ENCODE measurements around the gene BICC1. TPM values are rescaled to one million over a fixed set of nuclear protein-coding genes. Genes with fewer than 3 reads are reported as not detected.

The BICC1 gene
- total and polyA plus RNA-seq, 2 donors (not counting 3 experiments of a cell fraction or from before 2014, with no cell fraction given) = 0.06 to 0.29 TPM

- Histone ChIP-seq H3K9ac (replicated peaks; ENCODE audit: extremely low read depth, insufficient read depth, low read length) (no peak overlapping the region), H3K27me3 (ENCODE audit: control insufficient read depth in 2 of 2, insufficient read depth in 2 of 2, low read length in 2 of 2) (no peaks in the 10 kb centered on the region), H3K36me3 (ENCODE audit: control insufficient read depth in 2 of 2, extremely low read depth in 1 of 2, insufficient read depth in 2 of 2, low read length in 2 of 2) (no peaks in the 10 kb centered on the region), H3K27ac (ENCODE audit: insufficient read depth, low read depth, low read length) (no peak overlapping the region), H4K20me1 (replicated peaks; ENCODE audit: control insufficient read depth, extremely low read depth, insufficient read depth, low read length) (no peaks in the 10 kb centered on the region), H3K9me3 (replicated peaks; ENCODE audit: control insufficient read depth, insufficient read depth, low read length) (no peaks in the 10 kb centered on the region), H3K9me1 (replicated peaks; ENCODE audit: control insufficient read depth, extremely low read depth, insufficient read depth, low read length) (no peaks in the 10 kb centered on the region), H3K4me3 (replicated peaks in 1 of 3; ENCODE audit: insufficient read depth in 1 of 3, low read depth in 1 of 3, low read length in 3 of 3) (no peak overlapping the region), H3K4me1 (ENCODE audit: control insufficient read depth, extremely low read depth, insufficient read depth, low read length) (no peaks in the 10 kb centered on the region), H3K79me2 (ENCODE audit: control insufficient read depth, insufficient read depth, low read length) (no peaks in the 10 kb centered on the region), H2AFZ (ENCODE audit: low read depth, low read length) (no peak overlapping the region), H3K4me2 (ENCODE audit: insufficient read depth, low read length) (no peak overlapping the region)
- BruUV-seq (replicated peaks) = no TSS peak
- DNase-seq (ENCODE audit: low read depth, low spot score) = no peak
- no peak for TF ChIP-seq MYC (IDR thresholded peaks at IDR 0.05; ENCODE audit: low read depth, low read length)
- TF ChIP-seq GATA2 (IDR thresholded peaks at IDR 0.05; ENCODE audit: insufficient read depth, insufficient read length, low read depth, low read length) = no peak
- no peak for TF ChIP-seq JUN (IDR thresholded peaks at IDR 0.05; ENCODE audit: borderline replicate concordance, insufficient read depth, insufficient read length, low read depth)
- no peak for TF ChIP-seq EZH2 (IDR thresholded peaks at IDR 0.05; ENCODE audit: borderline replicate concordance, low read depth, low read length, severe bottlenecking)
- no peak for TF ChIP-seq FOS (IDR thresholded peaks at IDR 0.05; ENCODE audit: borderline replicate concordance, insufficient read depth, low read length)
- no peak for TF ChIP-seq POLR2A (IDR thresholded peaks at IDR 0.05; ENCODE audit: low read depth, low read length)
- no peak for TF ChIP-seq MAX (IDR thresholded peaks at IDR 0.05; ENCODE audit: insufficient read depth, insufficient read length)
- no peak for TF ChIP-seq POLR2AphosphoS5 (IDR thresholded peaks at IDR 0.05; ENCODE audit: insufficient read depth, low read depth, low read length)
- dilution Hi-C loops (cut with MboI; ENCODE audit: extremely low pct_ligation_motif_present, low sequenced_read_pairs) (no loop called here), intact Hi-C loops (cut with micrococcal nuclease) (no loop called here)
- POLR2A ChIA-PET = no interaction called here
- FAIRE-seq = no peak
- CTCF ChIA-PET = no interaction called here
These were observed 344.0 kb downstream of the BICC1 start for GRCh38 chr10:58856508-58857240.
